Caco-2 (cell line): Measurements from ENCODE around the gene COL4A4. TPM values are rescaled to one million over a fixed set of nuclear protein-coding genes. Genes with fewer than 3 reads are reported as not detected.

Source experiments
- BruUV-seq: library from RNA; stranded (reverse); fragments of 400-500 nt; replicated peaks from 2 replicates; lab custom pipeline; 2021; lab: Mats Ljungman, UMichigan
- CTCF ChIA-PET: fragments of 300-600 bp; sonication (Branson Sonifier 250); formaldehyde crosslinking; loops from one replicate; lab custom pipeline; 2022; ENCODE audit warnings: antibody characterized with exemption; lab: Charles Lee
- POLR2A ChIA-PET: fragments of 300-600 bp; sonication (Branson Sonifier 250); formaldehyde crosslinking; loops from one replicate; lab custom pipeline; 2022; ENCODE audit warnings: antibody characterized with exemption; lab: Charles Lee
- DNase-seq, 2 experiments: peaks; one replicate each; pipeline versions ENCODE4 v3.0.0 to v3.0.0-alpha.2; 2020 to 2022
- H3K27me3 ChIP-seq: replicated peaks from 2 replicates; pipeline ENCODE4 v1.6.0; 2011; ENCODE audit warnings: low read length; ENCODE audit not compliant: control insufficient read depth, insufficient read depth
- H3K36me3 ChIP-seq: 2 replicates; pipeline ENCODE4 v1.5.1; 2011; ENCODE audit warnings: low read length; ENCODE audit not compliant: control insufficient read depth, insufficient read depth
- H3K4me1 ChIP-seq: fragments of 250-450 bp; sonication (Bioruptor Pico); 2 replicates; pipeline ENCODE4 v1.5.1; 2020; ENCODE audit warnings: mild to moderate bottlenecking
- H3K4me3 ChIP-seq: 2 replicates; pipeline ENCODE4 v1.5.1; 2011; ENCODE audit warnings: low read depth, mild to moderate bottlenecking, control low read depth, low read length
- H3K9me3 ChIP-seq: fragments of 250-450 bp; sonication (Bioruptor Pico); 2 replicates; pipeline ENCODE4 v1.5.1; 2020; ENCODE audit warnings: mild to moderate bottlenecking, moderate library complexity
- H3K27ac Mint-ChIP-seq: one replicate; pipeline ENCODE4 v1.8.0; 2022; ENCODE audit warnings: mixed read lengths; ENCODE audit not compliant: unreplicated experiment
- H3K27me3 Mint-ChIP-seq: one replicate; pipeline ENCODE4 v1.8.0; 2022; ENCODE audit warnings: mixed read lengths; ENCODE audit not compliant: insufficient read depth, unreplicated experiment
- H3K36me3 Mint-ChIP-seq: one replicate; pipeline ENCODE4 v1.8.0; 2022; ENCODE audit warnings: mild to moderate bottlenecking, mixed read lengths; ENCODE audit not compliant: insufficient read depth, unreplicated experiment
- H3K4me1 Mint-ChIP-seq: one replicate; pipeline ENCODE4 v1.8.0; 2022; ENCODE audit warnings: low read depth, mixed read lengths; ENCODE audit not compliant: unreplicated experiment
- H3K4me3 Mint-ChIP-seq: one replicate; pipeline ENCODE4 v1.8.0; 2022; ENCODE audit warnings: mild to moderate bottlenecking, moderate library complexity, mixed read lengths; ENCODE audit not compliant: unreplicated experiment
- H3K9me3 Mint-ChIP-seq: one replicate; pipeline ENCODE4 v1.8.0; 2022; ENCODE audit warnings: mixed read lengths; ENCODE audit not compliant: unreplicated experiment
- CTCF ChIP-seq, 2 experiments: fragments of 200-600 bp in 1 of 2; IDR thresholded peaks; 1 replicate in 1 of 2; 2 replicates in 1 of 2; pipeline versions ENCODE4 v1.5.1 to v1.8.0; 2011 to 2022; ENCODE audit warnings: antibody characterized with exemption in 1 of 2, control low read depth in 1 of 2, inconsistent platforms in 1 of 2, low read depth in 1 of 2, low read length in 1 of 2, mild to moderate bottlenecking in 1 of 2, moderate library complexity in 1 of 2; ENCODE audit not compliant: insufficient read depth in 1 of 2, severe bottlenecking in 1 of 2, unreplicated experiment in 1 of 2
- intact Hi-C: fragments of 100-400 bp; cut with micrococcal nuclease; formaldehyde crosslinking; loops from one replicate; pipeline ENCODE4 v1.10.0; 2022; ENCODE audit not compliant: unreplicated experiment
- total RNA-seq: library from RNA; stranded (reverse); gene quantifications from 2 replicates; pipeline ENCODE4 v1.2.3, GENCODE V29; 2022

COL4A4 gene
- total RNA-seq, 1 experiment from 2014 or later: 8.7 TPM

DNA sequence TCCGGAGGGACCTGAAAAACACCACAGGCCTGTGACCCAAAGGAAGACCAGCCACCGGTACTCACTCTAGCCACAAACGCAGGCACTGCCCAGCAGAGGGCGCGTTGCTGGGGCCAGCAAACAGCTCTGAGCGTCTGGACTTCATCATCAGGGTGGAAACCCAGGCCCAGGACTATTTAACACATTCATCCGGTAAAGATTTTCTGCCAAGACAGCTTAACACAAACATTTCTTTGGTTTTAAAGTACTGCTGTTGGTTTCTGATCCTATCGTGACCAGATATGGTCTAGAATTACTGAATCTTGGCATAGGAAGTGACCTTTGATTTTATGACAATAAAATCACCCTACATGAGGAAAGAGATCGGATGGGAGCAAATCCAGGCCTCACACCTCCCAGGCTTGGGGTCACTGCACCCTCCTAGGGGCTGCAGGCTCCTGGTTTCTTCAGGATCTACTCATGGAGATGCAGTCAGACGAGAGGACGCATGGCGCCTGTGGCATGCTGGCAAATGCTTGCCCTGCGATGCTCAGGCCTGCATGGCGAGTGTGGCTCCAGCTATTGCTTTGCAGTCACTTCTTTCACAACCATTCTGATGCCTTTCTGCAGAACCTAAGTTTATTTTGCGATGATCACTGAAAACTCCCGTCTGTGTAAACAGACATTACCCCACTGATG lies 130.4 kb downstream of the COL4A4 start:
- BruUV-seq: no TSS peak

DNA sequence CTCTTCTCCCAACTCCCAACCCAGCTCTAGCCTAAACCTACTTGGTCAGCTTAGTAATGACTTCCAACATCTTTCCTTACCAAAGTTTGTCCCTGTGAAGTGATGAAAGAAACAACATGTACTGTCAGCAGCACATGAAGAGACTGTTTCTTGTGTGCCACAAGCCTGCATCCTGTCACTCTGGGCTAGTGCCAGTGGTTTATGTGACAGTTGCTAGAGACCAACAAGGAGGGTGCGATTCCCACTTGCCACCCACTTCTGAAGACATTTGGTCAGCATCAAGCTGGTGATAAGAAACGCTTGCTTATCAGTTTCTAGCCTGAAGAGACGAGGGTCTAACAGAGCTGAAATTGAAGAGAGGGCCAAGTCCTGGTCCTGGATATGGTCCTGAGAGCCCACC lies 132.6 kb downstream of the COL4A4 start:
- H3K27me3 ChIP-seq: no peaks in the 10 kb centered on the region
- Mint-ChIP-seq H3K36me3 (no peaks in the 10 kb centered on the region), H3K27ac (no peak overlapping the region), H3K4me1 (no peaks in the 10 kb centered on the region), H3K9me3 (no peaks in the 10 kb centered on the region), H3K27me3 (no peaks in the 10 kb centered on the region), H3K4me3 (no peak overlapping the region)
- H3K36me3 ChIP-seq: no peaks in the 10 kb centered on the region
- intact Hi-C loops: loop anchor here (10.0 kb wide), 1 partner anchor 203 kb away; no protein-coding TSS in a partner anchor
- no peaks in the 10 kb centered on the region for H3K9me3 ChIP-seq
- no peak for DNase-seq
- no peak for TF ChIP-seq CTCF (IDR thresholded peaks at IDR 0.05; ENCODE audit: insufficient read depth in 1 of 2, low read depth in 1 of 2, low read length in 1 of 2, severe bottlenecking in 1 of 2, unreplicated experiment in 1 of 2)
- H3K4me1 ChIP-seq: no peaks in the 10 kb centered on the region
- CTCF ChIA-PET: no interaction called here
- no peak overlapping the region for H3K4me3 ChIP-seq
- no TSS peak for BruUV-seq
- POLR2A ChIA-PET: no interaction called here

More for the DNA sequence above, 130.4 kb downstream of the COL4A4 start:
- no peaks in the 10 kb centered on the region for H3K27me3 Mint-ChIP-seq
- H3K36me3 Mint-ChIP-seq: no peaks in the 10 kb centered on the region
- no peak overlapping the region for H3K4me3 ChIP-seq
- POLR2A ChIA-PET: no interaction called here
- TF ChIP-seq CTCF (IDR thresholded peaks at IDR 0.05; ENCODE audit: insufficient read depth in 1 of 2, low read depth in 1 of 2, low read length in 1 of 2, severe bottlenecking in 1 of 2, unreplicated experiment in 1 of 2): peak; percentile 54 to 72
- no peak overlapping the region for H3K27ac Mint-ChIP-seq
- H3K27me3 ChIP-seq: no peaks in the 10 kb centered on the region
- no peaks in the 10 kb centered on the region for H3K4me1 Mint-ChIP-seq
- no peaks in the 10 kb centered on the region for H3K9me3 Mint-ChIP-seq
- DNase-seq: peak; percentile 51 to 60
- peaks cover 4% of the 10 kb centered on the region; the same call in 1 of the 2 replicates for H3K4me1 ChIP-seq
- H3K4me3 Mint-ChIP-seq: no peak overlapping the region
- H3K9me3 ChIP-seq: no peaks in the 10 kb centered on the region
- H3K36me3 ChIP-seq: no peaks in the 10 kb centered on the region
- CTCF ChIA-PET: interaction anchor here (0.7 kb wide), 2 partner anchors 14 to 421 kb away, joined by 3 to 4 read pairs; no protein-coding TSS in a partner anchor
- intact Hi-C loops: loop anchor here (1.0 to 10.0 kb wide), 2 partner anchors 74 to 201 kb away; no protein-coding TSS in a partner anchor

GRCh38 chr2:227030789-227031188 lies 133.2 kb downstream of the COL4A4 start:
- Histone ChIP-seq H3K4me1 (no peaks in the 10 kb centered on the region), H3K27me3 (no peaks in the 10 kb centered on the region), H3K9me3 (no peaks in the 10 kb centered on the region), H3K36me3 (no peaks in the 10 kb centered on the region), H3K4me3 (no peak overlapping the region)
- H3K4me1 Mint-ChIP-seq: no peaks in the 10 kb centered on the region
- intact Hi-C loops: loop anchor here (10.0 kb wide), 1 partner anchor 204 kb away; no protein-coding TSS in a partner anchor
- POLR2A ChIA-PET: no interaction called here
- DNase-seq: no peak
- BruUV-seq: no TSS peak
- TF ChIP-seq CTCF (IDR thresholded peaks at IDR 0.05; ENCODE audit: insufficient read depth in 1 of 2, low read depth in 1 of 2, low read length in 1 of 2, severe bottlenecking in 1 of 2, unreplicated experiment in 1 of 2): no peak
- H3K27ac Mint-ChIP-seq: no peak overlapping the region
- CTCF ChIA-PET: no interaction called here
- H3K4me3 Mint-ChIP-seq: no peak overlapping the region
- H3K27me3 Mint-ChIP-seq: no peaks in the 10 kb centered on the region
- H3K36me3 Mint-ChIP-seq: no peaks in the 10 kb centered on the region
- no peaks in the 10 kb centered on the region for H3K9me3 Mint-ChIP-seq
